ENCODE results near the gene RNF187.
"Not testable (repeated sequence)": the region's sequence is repeated elsewhere in the genome, so short reads cannot be mapped to it uniquely, and the experiment has no call there.

RNF187 gene

GRCh38 chr1:228460821-228461220 lies 26.4 kb upstream of the RNF187 start:
- no peak for DNase-seq (ENCODE audit: low spot score)

DNA sequence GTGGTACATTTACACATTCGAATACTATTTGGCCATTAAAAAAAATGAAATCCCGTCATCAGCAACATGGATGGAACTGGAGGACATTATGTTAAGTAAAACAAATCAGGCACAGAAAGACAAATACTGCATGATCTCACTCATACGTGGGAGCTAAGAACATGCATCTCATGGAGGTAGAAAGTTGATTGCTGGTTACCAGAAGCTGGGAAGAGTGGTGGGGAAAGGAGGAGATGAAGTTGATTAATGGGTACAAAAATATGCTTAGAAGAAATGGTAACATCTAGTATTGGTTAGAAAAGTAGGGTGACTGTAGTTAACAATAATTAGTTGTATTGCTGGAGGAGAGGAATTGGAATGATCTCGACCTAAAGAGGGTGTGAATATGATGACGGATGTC lies 24.6 kb upstream of the RNF187 start:
- no peak for DNase-seq (ENCODE audit: low spot score)

DNA sequence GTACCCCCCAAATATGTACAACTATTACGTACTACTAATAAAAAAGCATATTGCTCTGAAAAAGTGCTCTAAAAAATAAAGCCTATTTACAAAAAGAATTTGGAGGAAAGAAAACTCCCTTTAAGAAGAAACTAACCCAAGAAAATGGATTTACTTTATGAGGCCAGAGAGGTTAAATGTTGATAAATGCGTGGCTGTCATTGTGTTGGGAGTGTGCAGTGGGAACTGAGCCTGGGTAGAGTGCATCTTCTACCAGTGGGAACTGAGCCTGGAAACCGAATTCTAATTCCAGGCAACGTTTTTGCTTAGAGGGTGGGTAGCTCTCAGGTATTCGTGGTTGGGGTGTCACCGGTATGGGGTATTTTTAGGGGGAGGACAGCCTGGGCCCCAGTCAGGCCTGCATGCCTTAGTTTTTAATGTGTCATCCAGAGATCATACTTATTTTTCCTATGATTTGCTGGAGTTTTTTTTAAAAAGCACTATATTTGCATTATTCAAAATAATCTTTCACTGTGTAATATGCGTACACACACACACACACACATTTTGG lies 24.1 kb upstream of the RNF187 start:
- no peak for DNase-seq (ENCODE audit: low spot score)

- no peak for DNase-seq (ENCODE audit: low spot score)
These were observed 23.4 kb upstream of the RNF187 start for GRCh38 chr1:228463559-228464455.

DNA sequence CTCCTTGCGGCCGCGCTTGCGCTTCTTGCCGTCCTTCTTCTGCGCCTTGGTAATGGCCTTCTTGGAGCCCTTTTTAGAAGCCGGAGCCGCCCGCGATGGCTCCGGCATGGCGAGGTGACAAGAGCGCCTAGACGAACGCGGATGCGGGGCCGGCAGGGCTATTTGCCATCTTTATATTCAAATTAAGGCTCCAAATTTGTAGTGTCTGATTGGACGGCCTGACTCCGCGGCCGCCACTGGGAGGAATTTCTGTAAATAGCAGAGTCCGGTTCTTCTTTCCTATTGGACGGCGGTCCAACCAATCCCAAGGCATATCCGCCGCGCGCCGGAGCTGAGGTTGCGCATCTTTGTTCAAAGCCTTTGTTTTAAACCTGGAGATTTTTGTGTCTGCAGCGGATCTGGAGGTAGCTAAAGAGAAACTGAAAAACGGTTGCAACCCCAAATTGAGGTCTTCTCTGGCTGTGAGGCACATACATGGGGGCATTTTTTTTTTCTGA lies 22.6 kb upstream of the RNF187 start:
- DNase-seq (ENCODE audit: low spot score), result peak; percentile 82

DNA sequence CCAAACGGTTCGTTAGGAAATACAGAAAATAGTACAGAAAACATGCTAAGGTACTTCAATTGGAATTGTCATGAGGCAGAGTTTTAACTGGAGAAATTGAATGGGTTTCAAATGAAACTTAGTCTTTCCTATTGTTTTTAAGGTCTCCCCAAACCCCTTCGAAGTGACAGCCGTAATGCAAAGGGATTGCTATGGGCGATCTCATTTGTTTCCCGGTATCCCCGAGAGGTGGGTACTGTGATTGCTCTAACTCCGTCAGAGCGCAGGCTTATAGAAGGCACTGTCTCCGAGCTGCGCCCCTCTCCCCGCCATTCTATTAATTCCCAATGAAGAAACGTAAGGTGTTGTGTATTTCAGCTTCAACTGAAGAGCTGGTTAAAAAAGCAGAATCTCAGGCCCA lies 22.0 kb upstream of the RNF187 start:
- no peak for DNase-seq (ENCODE audit: low spot score)

DNA sequence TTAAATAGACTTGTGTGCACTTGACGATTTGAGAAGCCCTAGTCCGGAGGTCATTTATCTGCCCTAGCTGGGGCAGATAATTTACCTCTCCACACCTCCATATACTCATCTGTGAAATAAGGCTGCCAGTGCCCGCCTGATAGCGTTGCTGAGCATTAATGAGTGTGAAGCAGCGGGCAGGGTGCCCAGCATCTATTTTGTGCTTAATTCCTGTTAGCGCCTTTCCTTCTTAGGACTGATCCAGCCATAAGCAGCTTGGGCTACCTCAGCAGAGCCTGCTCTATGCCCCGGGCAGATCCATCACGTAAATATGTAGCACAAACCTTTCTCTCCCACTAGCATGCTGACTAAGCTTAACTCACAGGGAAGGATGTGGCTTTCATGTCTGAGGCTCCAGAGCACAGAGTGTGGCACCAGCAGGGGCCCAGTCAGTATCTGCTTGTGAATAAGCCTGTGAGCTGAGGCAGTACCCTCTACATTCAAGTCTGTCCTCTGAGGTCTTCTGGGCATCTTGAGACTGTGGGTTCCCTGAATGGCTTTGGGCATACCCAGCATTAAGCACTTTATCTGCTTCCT lies 21.5 kb upstream of the RNF187 start:
- DNase-seq (ENCODE audit: low spot score), result no peak

DNA sequence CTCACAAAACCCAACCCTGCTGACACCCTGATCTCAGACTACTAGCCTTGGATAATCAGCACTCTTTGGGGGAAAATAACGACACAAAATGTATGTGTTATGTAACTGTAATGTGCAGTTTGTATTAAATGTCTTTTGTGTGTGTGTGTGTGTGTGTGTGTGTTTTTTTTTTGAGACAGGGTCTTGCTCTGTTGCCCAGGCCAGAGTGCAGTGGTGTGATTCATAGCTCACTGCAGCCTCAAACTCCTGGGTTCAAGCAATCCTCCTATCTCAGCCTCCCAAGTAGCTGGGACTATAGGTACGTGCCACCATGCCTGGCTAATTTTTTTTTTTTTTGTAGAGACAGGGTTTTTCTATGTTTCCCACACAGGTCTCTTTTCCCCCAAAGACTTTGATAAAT lies 19.0 kb upstream of the RNF187 start:
- not testable (repeated sequence) for DNase-seq (ENCODE audit: low spot score)

DNA sequence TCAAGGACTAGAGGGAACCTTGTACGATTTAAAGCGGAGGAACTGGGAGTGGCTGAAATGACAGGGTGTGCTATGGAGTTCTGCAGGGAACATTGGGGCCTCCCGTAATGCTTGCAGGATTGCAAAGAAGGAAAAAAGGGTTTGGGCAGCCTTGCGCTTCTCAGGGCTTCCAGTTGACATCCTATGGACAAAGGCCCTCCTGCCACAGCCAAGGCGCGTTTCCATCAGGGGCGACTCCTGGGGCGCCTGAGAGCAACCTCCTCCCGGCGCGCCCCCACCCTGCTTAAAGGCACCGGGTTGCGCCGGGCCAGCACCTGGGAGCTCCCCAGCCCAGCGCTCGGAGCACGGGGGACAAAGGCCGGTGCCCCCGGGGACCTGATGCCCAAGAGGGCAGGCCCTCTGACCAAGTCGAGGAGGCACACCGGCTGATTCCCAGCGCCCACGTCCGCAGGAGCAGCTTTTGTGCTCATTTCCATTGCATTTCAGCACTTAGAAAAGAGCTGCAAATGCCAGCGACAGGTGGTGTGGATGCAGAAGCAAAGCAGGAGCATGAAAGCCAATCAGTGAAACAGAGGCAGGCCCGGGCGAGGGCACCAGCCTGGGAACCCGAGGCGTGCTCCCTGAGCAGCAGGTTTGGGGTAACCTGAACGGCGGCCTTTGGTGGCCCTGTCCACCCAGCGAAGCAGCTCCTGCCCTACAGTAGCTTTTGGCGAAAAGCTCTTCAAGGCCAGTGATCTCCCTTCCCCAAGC lies 17.6 kb upstream of the RNF187 start:
- DNase-seq (ENCODE audit: low spot score), result no peak

GRCh38 chr1:228471154-228471761 lies 15.9 kb upstream of the RNF187 start:
- no peak for DNase-seq (ENCODE audit: low spot score)

- DNase-seq (ENCODE audit: low spot score), result peak; percentile 48
These were observed 15.3 kb upstream of the RNF187 start for GRCh38 chr1:228471762-228472398.

- DNase-seq (ENCODE audit: low spot score), result no peak
These were observed 14.5 kb upstream of the RNF187 start for GRCh38 chr1:228472655-228473054.

DNA sequence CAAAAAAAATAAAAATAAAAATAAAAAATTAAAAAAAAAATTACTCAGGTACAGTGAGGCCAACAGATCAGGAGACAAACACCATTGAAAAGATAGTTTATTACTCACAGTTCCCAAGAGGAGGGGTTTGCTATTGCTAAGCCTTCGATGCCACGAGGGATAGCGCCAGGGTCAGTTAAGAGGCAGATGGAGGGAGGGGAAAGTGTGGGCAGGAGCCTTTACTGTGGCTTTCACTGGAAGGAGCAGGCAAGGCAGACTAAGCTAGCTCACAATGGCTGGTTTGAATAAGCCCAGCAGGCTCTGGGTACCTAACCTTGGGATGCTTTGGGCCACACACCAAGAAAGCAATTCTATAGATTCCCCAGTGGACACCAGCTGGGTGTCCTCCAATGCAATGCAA lies 12.7 kb upstream of the RNF187 start:
- DNase-seq (ENCODE audit: low spot score), result no peak

- DNase-seq (ENCODE audit: low spot score), result no peak
These were observed 11.4 kb upstream of the RNF187 start for GRCh38 chr1:228475812-228476211.

GRCh38 chr1:228477263-228477662 lies 9.9 kb upstream of the RNF187 start:
- no peak for DNase-seq (ENCODE audit: low spot score)

DNA sequence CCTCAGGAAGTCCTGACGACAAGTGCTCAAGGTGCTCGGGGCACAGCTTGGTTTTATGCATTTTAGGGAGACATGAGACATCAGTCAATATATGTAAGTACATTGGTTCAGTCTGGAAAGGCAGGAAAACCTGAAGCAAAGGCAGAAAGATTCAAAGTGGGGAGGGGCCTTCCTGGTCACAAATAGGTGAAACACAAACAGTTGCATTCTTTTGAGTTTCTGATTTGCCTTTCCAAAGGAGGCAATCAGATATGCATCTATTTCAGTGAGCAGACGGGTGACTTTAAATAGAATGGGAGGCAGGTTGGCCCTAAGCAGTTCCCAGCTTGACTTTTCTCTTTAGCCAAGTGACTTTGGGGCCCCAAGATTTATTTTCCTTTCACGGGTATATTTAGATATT lies 8.9 kb upstream of the RNF187 start:
- DNase-seq (ENCODE audit: low spot score), result no peak

GRCh38 chr1:228478912-228479711 lies 8.1 kb upstream of the RNF187 start:
- no peak for DNase-seq (ENCODE audit: low spot score)

DNA sequence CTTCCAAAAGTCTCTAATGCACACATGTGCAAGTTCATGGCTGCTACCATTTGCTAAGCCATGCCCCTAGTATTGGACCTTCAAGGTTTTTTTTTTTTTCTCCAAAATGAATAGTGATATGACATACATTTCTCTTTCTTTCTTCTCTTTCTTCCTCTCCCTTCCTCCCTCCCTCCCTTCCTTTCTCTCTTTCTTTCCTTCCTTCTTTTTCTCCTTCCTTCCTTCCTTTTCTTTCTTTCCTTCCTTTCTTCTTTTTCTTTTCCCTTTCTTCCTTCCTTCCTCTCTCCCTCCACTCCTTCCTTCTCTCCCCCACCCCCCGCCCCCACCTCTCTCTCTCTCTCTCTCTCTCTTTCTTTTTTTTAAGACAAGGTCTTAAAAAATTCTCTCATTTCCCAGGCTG lies 3.4 kb upstream of the RNF187 start:
- no peak for DNase-seq (ENCODE audit: low spot score)

DNA sequence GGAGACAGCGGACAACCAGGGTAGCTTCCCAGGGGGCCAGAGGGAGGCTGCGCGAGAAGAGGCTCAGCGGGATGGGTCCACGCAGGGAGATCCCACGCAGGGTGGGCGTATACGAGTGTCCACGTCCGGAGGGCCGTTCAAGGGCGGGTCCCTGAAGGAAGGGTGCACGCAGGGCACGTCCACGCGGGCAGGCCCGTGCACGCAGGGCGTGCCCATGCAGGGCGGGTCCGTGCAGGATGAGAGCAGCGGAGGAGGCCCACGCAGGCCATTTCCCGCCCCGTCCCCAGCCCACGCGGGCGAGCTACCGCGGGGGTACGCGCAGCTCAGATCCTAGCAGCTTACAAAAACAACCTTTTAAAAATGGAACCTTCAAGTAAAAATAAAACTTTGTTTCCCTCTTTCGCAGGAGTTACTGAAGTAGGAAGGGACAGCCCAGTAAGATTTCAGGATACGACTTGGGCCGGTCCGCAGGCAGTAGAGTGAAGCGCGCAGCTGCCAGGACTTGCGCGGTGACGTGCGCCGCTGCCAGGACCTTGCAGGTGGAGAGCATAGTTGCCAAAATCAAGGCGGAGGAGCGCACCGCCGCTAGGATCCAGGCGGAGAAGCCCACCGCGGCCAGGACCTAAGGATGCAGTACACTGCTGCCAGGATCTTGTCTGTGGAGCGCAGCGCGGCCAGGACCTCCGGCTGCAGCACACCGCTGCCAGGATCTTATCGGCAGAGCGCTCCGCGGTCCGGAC lies 416 bp upstream of the RNF187 start:
- peak; percentile 87 for DNase-seq (ENCODE audit: low spot score)

All from AG20443 (cell line).